C1 segment of cervical spinal cord (tissue), 14 donors: ENCODE measurements around the gene HNF1A.
A peak's percentile ranks its signal among the peaks of the same experiment; 100 is the strongest.

Experiments used
- DNase-seq, 14 donors: peaks; one replicate each; lab custom pipeline; 2025; lab: John Stamatoyannopoulos, UW

Gene HNF1A

DNA sequence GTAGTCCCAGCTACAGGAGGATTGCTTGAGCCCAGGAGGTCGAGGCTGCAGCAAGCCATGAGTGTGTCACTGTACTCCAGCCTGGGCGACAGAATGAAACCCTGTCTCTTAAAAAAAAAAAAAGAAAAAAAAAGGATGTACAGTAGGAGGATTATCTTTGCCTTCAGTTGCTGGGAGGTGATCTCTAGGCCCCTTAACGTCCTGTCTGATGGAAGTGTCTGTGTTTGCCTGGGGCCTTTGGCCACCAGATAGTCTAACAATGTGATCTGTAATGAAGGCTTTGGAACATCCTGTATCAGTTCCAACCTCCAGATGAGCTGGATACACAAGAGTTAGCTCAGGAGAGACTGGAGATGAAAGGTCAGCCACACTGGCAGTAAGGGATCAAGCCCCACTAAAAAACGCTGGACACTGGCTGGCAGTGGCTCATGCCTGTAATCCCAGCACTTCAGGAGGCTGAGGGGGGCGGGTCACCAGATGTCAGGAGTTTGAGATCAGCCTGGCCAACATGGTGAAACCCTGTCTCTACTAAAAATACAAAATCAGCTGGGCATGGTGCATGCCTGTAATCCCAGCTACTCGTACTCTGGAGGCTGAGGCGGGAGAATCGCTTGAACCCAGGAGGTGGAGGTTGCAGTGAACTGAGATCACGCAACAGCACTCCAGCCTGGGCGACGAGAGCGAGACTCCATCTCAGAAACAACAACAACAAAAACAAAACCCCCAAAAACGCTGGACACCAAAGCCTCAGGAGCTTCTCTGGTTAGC is 19.0 kb upstream of the HNF1A start:
- no peak for DNase-seq

DNA sequence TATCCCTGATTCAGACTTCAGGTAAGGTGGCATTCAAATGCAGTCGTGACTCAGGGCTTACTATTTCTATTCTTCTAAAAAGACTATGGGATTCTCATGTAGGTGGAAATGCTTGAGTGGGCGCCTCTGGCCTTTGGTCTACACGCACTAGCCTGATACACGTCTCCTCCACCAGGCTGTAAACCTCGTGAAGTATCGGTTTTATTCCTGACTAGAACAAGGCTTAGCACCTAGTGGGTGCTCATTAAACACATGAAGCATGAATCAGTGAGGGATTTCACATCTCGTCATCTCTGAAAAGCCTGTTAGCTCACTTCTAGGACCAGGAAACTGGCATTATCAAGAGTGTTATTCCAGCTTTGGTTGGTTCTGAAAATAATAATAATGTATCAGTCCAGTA is 17.7 kb upstream of the HNF1A start:
- DNase-seq: no peak

DNA sequence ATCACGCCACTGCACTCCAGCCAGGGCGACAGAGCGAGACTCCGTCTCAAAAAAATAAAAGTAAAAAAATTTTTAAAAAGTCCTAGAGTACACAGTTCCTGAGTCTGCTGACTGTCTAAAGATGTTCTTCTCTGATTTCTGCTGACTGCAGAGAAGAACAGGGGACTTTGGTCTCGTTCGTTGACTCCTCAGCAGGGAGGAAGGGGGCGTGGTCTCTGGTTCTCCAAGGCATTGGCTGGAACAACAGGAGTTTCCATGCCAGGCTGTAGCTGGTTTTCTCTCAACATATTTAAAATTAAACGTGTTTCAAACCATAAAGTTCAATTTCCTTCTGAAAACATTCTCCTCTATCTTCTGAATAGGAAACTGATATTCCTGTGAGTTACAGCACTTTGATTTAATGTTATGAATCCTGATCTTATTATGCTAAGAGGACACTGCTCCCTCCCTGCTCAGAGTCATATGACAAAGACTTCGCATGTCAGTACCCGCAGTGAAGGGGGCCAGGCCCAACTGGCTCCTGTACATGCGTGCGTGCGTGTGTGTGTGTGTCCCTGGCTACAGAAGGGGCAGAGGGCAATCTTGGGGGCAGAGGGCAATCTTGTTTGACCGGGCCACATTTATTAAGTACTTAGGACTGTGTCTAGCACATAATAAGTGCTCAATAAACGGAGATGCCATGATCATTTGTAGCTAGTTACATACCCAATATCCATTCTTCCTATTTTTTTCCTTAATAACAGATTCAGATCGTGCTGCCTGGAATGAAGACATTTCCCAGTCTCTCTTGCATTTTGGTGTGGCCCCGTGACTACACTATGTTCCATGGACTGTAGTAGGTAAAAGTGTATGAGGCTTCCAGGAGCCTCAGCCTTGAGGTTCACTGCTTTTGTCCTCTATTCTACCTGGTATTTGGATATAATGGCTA is 16.5 kb upstream of the HNF1A start:
- DNase-seq: no peak

DNA sequence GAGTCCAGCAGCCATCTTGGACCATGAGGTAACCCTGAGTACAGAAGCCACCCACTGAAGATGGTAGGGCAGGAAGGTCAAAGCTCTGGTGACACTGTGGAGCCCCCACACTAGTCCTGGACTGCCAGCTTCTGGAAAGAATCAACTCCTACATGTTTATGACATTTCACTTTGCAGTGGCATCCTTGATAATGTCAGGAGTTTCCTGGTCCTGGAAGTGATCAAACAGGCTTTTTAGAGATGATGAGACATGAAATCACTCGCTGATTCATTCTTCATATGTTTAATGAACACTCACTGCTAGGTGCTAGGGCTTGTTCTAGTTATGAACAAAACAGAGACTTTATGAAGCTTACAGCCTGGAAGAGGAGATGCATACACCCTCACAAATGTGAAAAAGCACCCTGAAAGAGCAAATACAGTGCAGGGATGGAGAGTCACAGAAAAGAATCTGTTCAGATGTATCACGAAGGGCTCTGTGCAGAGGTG is 15.8 kb upstream of the HNF1A start:
- no peak for DNase-seq

DNA sequence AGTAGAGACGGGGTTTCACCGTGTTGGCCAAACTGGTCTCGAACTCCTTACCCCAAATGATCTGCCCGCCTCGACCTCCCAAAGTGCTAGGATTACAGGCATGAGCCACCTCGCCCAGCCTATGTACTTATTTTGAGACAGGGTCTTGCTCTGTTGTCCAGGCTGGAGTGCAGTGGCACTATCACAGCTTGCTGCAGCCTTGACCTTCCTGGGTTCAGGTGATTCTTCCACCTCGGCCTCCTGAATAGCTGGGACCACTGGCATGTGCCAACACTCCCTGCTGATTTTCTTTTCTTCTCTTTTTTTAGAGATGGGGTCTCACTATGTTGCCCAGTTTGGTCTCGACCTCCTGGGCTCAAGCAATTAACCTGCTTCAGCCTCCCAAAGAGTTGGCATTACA is 14.0 kb upstream of the HNF1A start:
- no peak for DNase-seq

DNA sequence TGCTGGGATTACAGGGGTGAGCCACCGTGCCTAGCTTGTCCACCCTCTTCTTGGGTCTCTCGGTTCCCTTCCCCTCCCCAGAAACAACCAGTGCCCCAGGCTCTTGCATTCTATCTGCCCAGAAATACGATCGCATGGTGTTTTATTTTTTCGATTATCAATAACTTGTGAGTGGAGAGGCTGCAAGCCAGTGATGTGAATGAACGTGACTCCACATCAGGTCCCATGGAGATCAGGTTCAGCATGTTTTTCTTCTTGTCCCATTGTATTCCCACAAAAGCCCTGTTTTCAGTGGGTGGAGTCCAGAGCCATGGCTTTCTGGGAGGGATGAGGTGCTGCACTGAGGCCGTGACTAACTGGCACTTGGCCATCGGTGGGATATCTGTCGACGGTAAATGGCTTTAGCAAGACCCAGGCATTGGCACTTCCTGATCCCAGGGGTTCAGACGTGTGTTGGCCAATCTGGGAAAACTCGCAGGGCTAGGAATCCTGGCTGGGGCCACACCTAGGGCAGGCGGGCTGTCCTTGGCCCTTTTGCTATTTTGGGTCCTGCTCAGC is 12.7 kb upstream of the HNF1A start:
- DNase-seq: no peak

DNA sequence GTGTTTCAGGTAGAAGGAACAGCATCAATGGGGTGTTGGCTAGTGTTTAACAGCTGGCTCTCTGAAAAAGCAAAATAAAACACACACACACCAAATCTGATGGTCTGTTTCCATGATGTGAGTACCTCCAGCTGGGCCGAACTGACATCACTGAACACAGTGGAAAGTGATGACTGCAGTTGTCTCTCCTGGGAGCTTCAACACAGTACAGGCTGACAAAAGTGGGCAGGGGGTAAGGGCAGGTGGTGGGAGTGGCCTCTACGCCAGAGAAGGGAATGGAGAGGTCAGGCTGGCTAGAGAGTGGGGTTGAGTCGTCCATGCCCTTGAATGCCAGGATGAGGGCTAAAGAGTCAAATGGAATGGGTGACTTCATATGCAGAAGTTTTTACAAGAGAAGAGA is 8.0 kb upstream of the HNF1A start:
- no peak for DNase-seq

DNA sequence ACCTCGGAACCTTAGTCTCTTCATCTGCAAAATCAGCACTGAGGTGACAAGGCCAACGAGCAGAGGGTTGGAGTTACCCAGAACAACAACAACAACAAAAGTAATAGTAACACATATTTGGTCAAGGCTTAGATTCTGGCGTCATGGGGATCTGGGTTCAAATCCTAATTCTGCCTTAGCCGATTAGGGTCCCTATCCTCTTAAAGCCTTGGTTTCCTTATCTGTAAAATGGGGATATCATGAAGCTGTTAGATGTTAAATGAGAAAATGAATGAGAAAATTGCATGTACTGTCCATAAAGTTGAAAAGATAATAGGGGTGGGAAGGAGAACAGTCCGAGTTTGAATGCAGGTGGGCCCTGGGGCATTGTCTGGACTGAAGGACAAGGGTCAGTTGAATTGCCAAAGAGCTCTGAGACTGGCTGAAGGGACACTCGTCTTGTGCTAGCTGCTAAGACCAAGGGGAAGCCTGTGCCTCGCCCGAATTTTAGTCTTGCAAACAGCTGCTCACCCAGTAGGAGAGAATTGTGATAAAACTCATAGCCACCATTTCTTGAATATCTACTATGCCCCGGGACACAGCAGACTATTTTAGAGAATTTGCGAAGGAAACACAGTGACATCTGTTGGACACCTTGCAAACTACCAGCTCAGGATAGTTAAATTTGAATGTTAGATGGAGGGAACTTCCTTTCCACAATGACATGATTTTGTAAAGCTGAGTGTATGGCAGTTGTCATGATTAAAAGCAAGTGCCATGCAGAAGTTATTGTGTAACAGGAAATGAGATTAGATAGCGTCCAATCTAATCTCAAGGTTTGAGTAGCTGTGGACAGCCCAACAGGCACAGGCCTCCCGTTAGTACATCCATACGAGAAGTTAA is 6.8 kb upstream of the HNF1A start:
- peak in 3 of 14 donors; percentile 2 to 38 (median 24) for DNase-seq

DNA sequence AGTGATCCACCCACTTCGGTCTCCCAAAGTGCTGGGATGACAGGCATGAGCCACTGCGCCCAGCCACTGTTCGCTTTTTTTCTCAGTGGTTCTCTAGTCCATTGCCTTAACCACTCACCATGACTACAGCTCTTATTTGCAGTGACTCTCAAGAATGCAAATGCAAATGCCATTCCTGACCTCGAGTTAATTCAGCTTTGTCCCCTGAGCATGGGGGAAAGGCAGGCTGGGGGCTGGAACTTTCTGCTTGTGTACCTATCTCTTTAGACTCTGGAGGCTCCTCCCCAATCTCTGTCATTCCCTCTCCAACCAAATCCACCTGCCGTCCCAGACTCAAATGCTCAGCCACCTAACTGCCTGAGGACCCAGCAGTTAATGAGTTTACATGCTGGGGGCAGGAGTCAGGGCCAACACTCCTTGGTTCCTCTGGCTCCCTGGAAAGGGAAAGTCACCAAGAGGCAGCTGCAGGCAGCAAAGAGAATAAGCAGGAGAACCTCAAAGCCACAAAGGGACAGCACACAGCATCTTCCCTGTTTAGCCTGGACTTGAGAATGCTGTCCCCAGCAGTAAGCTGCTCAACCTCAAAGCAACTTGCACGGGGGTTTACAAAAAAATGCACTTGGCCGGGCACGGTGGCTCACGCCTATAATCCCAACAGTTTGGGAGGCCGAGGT is 5.3 kb upstream of the HNF1A start:
- DNase-seq: peak in 3 of 14 donors; percentile 6 to 13 (median 10)

DNA sequence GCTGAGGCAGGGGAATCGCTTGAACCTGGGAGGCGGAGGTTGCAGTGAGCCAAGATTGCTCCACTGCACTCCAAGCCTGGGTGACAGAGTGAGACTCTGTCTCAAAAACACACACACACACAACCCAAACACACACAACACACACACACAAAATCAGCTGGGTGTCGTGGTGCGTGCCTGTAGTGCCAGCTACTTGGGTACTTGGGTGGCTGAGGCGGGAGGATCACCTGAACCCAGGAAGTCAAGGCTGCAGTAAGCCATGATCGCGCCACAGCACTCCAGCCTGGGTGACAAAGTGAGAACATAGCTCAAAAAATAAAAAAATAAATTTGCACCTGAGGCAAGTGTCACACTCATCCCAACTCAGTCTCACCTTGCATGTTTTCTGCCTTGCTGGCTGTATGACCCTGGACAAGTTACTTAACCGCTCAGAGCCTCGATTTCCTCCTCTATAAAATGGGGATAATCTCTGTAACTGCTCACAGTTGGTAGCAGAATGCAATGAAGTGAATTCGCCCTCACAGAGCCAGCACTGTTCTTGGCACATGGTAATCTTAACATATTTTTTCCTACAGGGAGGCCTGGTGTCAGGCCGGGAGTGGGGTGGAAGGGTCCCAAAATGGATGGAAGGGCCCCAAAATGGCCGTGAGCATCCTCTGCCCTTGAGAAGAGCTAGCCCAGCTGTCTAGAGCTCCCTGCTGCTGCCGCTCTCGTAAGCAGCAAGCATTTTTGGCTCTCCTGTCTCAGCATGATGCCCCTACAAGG is 630 bp upstream of the HNF1A start:
- no peak for DNase-seq

DNA sequence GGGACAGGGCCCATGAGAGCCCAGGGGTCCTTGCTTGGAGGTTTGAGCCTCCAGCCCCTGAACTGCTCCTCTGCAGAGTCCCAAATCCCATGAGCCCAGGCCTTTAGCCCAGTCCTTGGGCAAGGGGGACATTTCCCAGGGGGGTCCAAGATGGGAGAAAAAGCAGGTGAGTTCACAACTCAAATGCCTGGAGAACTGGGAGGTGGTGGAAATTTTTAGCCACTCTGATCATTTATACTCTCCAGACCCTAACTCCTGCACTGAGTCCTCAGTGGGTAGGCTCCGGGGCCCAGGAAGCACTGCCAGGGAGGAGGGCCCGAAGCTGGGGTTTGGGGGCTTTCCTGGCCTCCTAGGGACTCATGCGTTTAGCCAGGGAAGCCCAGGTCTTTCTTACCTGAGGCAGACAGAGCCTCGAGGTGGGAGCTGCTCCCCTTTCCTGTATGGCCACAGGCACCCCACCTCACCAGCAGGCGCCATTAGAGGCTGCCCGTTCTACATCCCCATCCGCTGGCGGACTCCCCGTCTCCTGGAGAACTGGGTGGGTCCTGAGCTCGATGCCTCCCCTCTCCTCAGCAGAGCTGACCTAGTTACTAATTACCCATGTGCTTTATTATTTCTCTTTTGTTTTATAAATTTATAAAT is 998 bp downstream of the HNF1A start:
- no peak for DNase-seq

DNA sequence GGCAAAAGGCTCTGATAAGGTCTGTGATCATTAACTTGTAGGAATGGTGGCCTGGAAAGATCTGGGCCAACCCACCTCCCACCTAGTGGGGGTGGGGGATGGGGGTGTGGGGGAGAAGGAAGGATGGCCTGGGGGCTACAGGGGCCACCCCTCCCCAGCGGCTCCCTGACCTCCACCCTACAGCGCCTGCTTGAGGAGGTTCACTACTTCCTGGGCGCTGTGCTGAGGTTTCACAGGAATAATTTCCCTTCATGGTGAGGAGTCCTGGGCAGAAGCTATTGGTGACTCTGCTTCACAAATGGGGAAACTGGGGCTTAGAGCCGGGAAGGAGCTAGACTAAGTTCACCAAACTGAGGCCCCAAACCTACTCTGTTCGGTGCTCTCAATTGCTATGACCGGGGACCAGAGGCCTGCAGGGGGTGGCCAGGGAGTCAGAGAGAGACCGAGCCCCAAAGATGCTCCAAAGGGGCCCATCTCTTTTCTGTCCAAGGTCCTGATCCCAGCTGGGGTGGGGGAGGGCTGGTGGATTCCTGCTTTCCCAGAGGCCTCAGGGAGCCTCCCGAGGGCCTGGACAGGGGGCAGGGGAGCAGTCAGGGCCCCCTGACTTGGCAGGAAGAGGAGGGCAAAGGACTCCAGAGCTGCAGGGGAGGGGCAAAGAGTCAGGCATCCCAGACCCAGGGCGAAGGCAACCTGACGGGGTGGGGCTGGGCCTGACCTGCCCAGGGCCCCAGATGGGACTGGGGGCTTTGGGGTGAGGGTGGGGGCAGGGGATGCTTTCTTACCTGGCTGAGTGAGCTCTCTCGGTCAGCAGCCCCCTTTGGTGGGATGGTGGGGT is 1.7 kb downstream of the HNF1A start:
- no peak for DNase-seq

DNA sequence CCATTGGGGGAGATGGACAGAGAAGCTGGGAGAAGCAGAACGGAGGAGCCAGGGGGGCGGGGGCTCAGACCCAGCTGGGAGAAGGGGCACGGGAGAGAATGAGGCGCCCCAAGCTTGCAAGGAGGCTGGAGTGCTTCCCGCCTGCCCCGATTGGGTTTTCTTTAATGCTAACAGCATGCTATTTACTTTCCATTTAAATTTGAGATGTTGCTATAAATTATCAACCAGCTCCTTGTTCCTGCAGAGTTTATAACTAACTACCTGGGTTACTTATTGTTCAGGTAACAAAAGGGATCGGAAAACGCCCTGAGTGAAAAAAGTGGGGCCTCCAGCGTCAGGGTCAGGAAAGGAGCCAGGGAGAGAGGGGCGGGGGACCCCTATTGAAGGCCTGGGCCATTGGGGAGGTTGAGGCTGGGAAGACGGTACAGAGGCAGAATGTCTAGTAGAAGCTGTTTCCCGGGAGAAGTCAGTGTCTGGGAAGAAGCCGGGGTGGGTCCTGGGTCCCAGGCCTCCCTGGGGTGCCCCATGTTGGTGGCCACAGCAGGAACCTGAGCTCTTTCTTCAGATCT is 2.5 kb downstream of the HNF1A start:
- DNase-seq: no peak

DNA sequence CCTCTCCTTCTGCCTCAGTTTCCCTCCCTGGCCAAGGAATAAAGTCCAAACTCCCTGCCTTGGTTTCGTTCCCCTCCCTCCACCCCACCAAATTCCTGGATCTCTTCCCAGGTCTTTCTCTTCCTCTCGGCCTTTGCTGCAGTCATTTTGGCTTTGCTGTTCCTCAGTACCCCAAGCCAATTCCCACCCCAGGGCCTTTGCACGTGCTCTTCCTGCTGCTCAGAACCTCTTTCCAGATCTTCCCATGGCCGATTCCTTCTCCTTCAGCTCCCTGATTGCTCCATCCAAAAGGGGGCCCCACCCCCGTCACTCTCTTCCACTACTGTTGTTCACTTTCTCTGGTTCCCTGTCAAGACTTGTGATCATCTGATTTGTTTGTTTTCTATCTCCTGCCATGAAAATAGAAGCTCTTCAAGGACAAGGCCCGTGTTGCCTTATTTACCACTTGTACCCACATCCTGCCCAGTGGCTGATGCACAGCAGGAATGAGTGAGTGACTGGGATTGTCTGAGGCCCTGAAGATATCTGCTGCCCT is 3.1 kb downstream of the HNF1A start:
- DNase-seq: no peak

DNA sequence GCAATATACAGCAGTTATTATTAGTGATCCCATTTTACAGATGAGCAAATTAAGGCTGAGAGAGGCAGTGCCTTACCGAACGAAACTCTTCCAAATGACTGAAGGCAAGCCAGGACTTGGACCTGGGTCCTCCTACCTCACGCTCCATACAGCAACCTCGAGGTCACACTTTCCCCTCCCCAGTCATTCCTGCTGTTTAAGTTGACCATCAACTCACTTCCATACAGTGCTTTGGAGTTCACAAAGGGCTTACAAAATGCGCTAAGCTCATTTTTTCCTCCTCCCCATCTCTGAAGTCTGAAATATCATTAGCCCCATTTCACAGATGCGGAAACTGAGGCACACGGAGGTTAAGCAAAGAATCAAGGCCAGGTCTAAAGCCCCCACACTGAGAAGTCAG is 4.3 kb downstream of the HNF1A start:
- DNase-seq: no peak

DNA sequence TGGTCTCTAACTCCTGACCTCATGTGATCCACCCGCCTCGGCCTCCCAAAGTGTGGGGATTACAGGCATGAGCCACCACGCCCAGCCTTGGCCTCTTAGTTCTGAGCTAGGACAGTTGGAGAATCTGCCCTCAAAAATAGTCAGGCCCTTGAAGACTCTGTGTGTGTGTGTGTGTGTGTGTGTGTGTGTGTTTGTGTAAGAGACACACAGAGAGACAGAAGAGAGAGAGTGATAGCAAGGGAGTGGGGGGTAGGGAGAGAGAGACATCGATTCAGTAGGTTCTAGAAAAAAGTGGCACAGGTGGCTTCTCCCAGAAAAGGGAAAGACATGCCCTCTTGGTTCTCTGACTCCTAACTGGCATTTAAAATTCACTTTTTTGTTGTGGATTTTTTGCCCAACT is 5.4 kb downstream of the HNF1A start:
- no peak for DNase-seq

DNA sequence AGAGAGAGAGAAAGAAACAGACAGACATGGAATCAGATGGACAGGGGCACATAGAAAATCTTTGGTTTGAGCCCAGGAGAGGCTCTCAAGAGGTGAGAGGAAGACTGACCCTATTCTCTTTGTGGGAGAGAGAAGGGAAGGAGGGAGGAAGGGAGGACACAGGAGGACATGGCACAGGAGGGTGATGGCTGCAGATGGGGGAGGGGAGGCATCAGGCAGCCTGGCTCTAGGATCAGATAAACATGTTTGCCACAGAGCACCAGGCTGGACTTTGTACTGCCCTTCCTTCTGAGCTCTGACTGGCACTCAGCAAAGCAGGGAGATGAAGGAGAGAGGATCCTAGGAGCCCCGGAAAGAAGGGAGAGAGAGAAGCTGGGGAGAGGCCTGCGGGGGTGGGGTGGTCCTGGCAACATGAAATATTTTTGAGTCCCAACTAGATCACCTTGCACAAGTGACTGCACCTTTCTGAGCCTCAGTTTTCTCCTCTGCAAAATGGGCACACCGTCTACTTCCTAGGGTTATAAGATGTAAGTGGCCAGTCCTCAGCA is 6.1 kb downstream of the HNF1A start:
- no peak for DNase-seq

DNA sequence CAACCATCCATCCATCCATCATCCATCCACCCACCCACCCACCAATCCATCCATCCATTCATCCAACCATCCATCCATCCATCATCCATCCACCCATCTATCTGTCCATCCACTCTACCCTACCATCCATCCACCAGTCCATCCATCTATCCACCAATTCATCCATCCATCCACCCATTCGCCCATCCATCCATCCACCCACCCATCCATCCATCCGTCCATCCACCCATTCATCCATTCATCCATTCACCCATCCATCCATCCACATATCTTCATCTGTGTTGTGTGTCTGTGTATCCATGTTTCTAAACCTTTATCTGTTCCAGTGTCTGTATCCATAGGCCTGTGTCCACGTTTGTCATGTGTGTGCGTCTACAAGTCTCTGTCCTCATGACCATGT is 9.9 kb downstream of the HNF1A start:
- DNase-seq: no peak
